Trophoblast cell (in vitro differentiated cells and primary cell): ENCODE results near the gene MYO5B.

Experiments
- DNase-seq, 2 donors: peaks; one replicate each; pipeline ENCODE4 v3.0.0-alpha.2; 2016
- H2AFZ ChIP-seq: 2 replicates; pipeline ENCODE4 v1.6.1; 2013; ENCODE audit warnings: low read length, moderate library complexity, mild to moderate bottlenecking; ENCODE audit not compliant: insufficient read depth, poor library complexity
- H2AK5ac ChIP-seq: 2 replicates; pipeline ENCODE4 v1.6.1; 2013; ENCODE audit warnings: mild to moderate bottlenecking, low read length
- H2BK120ac ChIP-seq: 2 replicates; pipeline ENCODE4 v1.6.1; 2013; ENCODE audit warnings: low read length, mild to moderate bottlenecking, moderate library complexity; ENCODE audit not compliant: insufficient read depth, poor library complexity
- H2BK12ac ChIP-seq: 2 replicates; pipeline ENCODE4 v1.6.1; 2013; ENCODE audit warnings: mild to moderate bottlenecking, low read length, moderate library complexity
- H2BK5ac ChIP-seq: 2 replicates; pipeline ENCODE4 v1.6.1; 2013; ENCODE audit warnings: low read length, low read depth, moderate library complexity, mild to moderate bottlenecking; ENCODE audit not compliant: poor library complexity
- H3K14ac ChIP-seq: 2 replicates; pipeline ENCODE4 v1.6.1; 2013; ENCODE audit warnings: mild to moderate bottlenecking, low read length
- H3K18ac ChIP-seq: 2 replicates; pipeline ENCODE4 v1.6.1; 2013; ENCODE audit warnings: mild to moderate bottlenecking, low read length
- H3K23ac ChIP-seq: 2 replicates; pipeline ENCODE4 v1.6.1; 2013; ENCODE audit warnings: low read length
- H3K27ac ChIP-seq: 2 replicates; pipeline ENCODE4 v1.5.1; 2013; ENCODE audit warnings: low read depth, mild to moderate bottlenecking, inconsistent platforms, low read length, moderate library complexity
- H3K27me3 ChIP-seq: 2 replicates; pipeline ENCODE4 v1.6.1; 2013; ENCODE audit warnings: inconsistent platforms, mild to moderate bottlenecking, low read length, moderate library complexity; ENCODE audit not compliant: insufficient read depth
- H3K36me3 ChIP-seq, 2 experiments: 1 replicate in 1 of 2; 2 replicates in 1 of 2; pipeline ENCODE4 v1.6.1; 2013; ENCODE audit warnings: low read length in 2 of 2, mild to moderate bottlenecking in 2 of 2, moderate library complexity in 1 of 2; ENCODE audit not compliant: insufficient read depth in 2 of 2, control insufficient read depth in 1 of 2
- H3K4ac ChIP-seq: 2 replicates; pipeline ENCODE4 v1.6.1; 2013; ENCODE audit warnings: low read depth, mild to moderate bottlenecking, low read length, moderate library complexity
- H3K4me1 ChIP-seq, 2 experiments: 1 replicate in 1 of 2; 2 replicates in 1 of 2; pipeline ENCODE4 v1.6.1; 2013; ENCODE audit warnings: low read length in 2 of 2, mild to moderate bottlenecking in 2 of 2, moderate library complexity in 1 of 2; ENCODE audit not compliant: insufficient read depth in 2 of 2, control insufficient read depth in 1 of 2
- H3K4me2 ChIP-seq: 2 replicates; pipeline ENCODE4 v1.6.1; 2013; ENCODE audit warnings: inconsistent platforms, mild to moderate bottlenecking, low read length, moderate library complexity
- H3K4me3 ChIP-seq: 2 replicates; pipeline ENCODE4 v1.5.1; 2013; ENCODE audit warnings: mild to moderate bottlenecking, low read depth, low read length, inconsistent platforms
- H3K79me1 ChIP-seq: one replicate; pipeline ENCODE4 v1.6.1; 2013; ENCODE audit warnings: low read length
- H3K79me2 ChIP-seq: 2 replicates; pipeline ENCODE4 v1.6.1; 2013; ENCODE audit warnings: low read length, mild to moderate bottlenecking; ENCODE audit not compliant: control insufficient read depth, insufficient read depth, poor library complexity
- H3K9ac ChIP-seq: 2 replicates; pipeline ENCODE4 v1.6.1; 2013; ENCODE audit warnings: mild to moderate bottlenecking, low read length
- H3K9me3 ChIP-seq: 2 replicates; pipeline ENCODE4 v1.6.1; 2013; ENCODE audit warnings: low read depth, mild to moderate bottlenecking, control low read depth, inconsistent platforms, low read length; ENCODE audit not compliant: insufficient read depth
- H4K12ac ChIP-seq: 2 replicates; pipeline ENCODE4 v1.6.1; 2013; ENCODE audit warnings: low read depth, mild to moderate bottlenecking, low read length, moderate library complexity
- H4K8ac ChIP-seq: 2 replicates; pipeline ENCODE4 v1.6.1; 2013; ENCODE audit warnings: low read depth, mild to moderate bottlenecking, low read length, moderate library complexity
- H4K91ac ChIP-seq: one replicate; pipeline ENCODE4 v1.6.1; 2013; ENCODE audit warnings: low read depth, mild to moderate bottlenecking, low read length, moderate library complexity
- WGBS: extraction: QIAGEN DNeasy Blood & Tissue Kit; methylation state at CpG from one replicate; pipeline ENCODE4 v1.1.7; 2013; ENCODE audit warnings: missing lambda C conversion rate; ENCODE audit not compliant: insufficient read length, insufficient coverage; ENCODE audit errors: extremely low coverage; 5-methylcytosine and 5-hydroxymethylcytosine counted together

The MYO5B gene

GRCh38 chr18:50111398-50111797 lies 83.5 kb downstream of the MYO5B start:
- Histone ChIP-seq H3K4me2 (no peak overlapping the region), H4K8ac (no peak overlapping the region)

DNA sequence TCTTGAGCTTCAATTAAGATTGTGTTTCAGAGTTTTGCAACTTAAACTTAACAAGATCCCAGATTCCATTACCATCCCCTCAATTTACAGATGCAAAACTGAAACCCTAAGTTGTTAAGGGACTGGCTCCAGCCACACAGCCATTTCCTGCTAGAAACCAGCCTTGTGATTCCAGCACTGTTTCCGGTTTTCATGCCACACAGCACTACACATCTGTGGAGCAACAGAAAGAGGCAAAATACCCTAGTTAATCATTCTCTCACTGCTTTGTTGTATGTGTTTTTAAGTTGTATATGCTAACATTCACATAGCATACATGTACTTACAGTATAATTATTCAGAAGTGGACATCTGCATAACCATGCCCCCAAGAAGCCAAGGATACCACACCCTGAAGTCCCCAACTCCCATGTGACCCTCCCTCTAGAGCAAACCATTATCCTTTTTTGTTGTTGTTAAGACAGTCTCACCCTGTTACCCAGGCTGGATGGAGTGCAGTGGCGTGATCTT lies 87.4 kb downstream of the MYO5B start:
- Histone ChIP-seq H3K4me3 (no peak overlapping the region), H2AFZ (no peak overlapping the region), H2BK120ac (no peak overlapping the region), H2BK12ac (no peak overlapping the region), H3K27me3 (no peaks in the 10 kb centered on the region), H4K12ac (no peak overlapping the region), H3K14ac (no peak overlapping the region), H3K23ac (no peak overlapping the region), H2BK5ac (no peak overlapping the region), H3K9me3 (no peaks in the 10 kb centered on the region), H3K9ac (no peak overlapping the region), H4K91ac (no peak overlapping the region), H3K27ac (no peak overlapping the region), H3K18ac (no peak overlapping the region), H2AK5ac (no peak overlapping the region), H3K36me3 (no peaks in the 10 kb centered on the region), H3K4ac (no peak overlapping the region), H4K8ac (no peak overlapping the region), H3K4me2 (no peak overlapping the region), H3K79me2 (no peaks in the 10 kb centered on the region), H3K79me1 (no peaks in the 10 kb centered on the region), H3K4me1 (peaks cover 0 to 8% of the 10 kb centered on the region in 2 experiments)
- no peak for DNase-seq
- WGBS: no CpG with 5 or more reads among the region's 2 CpGs

More at GRCh38 chr18:50111398-50111797, 83.5 kb downstream of the MYO5B start:
- H2BK120ac ChIP-seq: no peak overlapping the region
- no peaks in the 10 kb centered on the region for H3K79me2 ChIP-seq
- peaks cover 2% of the 10 kb centered on the region for H3K79me1 ChIP-seq
- DNase-seq: peak in 1 of 2 donors; percentile 42
- H2AFZ ChIP-seq: no peak overlapping the region
- no peak overlapping the region for H3K4ac ChIP-seq
- no peak overlapping the region for H4K91ac ChIP-seq
- H3K9me3 ChIP-seq: no peaks in the 10 kb centered on the region
- no peak overlapping the region for H4K12ac ChIP-seq
- H3K4me1 ChIP-seq: peaks cover 8 to 15% of the 10 kb centered on the region in 2 experiments
- H3K36me3 ChIP-seq: no peaks in the 10 kb centered on the region
- no CpG with 5 or more reads among the region's 1 CpG for WGBS
- H3K9ac ChIP-seq: no peak overlapping the region
- no peaks in the 10 kb centered on the region for H3K27me3 ChIP-seq
- no peak overlapping the region for H3K14ac ChIP-seq
- no peak overlapping the region for H3K18ac ChIP-seq
- H2BK12ac ChIP-seq: no peak overlapping the region
- no peak overlapping the region for H2AK5ac ChIP-seq
- H3K4me3 ChIP-seq: no peak overlapping the region
- no peak overlapping the region for H3K27ac ChIP-seq
- H2BK5ac ChIP-seq: no peak overlapping the region
- no peak overlapping the region for H3K23ac ChIP-seq

DNA sequence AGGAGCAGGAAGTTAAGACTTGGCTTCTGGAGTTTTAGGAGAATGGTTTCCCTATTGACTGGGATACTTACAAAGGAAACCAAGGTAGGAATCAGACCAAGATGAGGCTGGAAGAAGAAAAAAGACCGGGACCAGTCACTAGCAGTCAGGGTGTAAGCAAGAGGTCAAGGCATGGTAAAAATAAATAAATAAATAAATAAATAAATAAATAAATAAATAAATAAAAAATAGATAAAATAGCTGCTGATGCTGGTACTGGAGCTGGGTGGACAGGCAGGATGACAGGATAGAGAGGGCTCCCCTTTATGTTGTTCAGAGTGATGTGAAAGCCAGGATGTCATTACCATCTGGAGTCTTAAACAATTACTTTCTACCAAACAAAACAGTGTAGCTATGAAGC lies 89.9 kb downstream of the MYO5B start:
- DNase-seq: no peak
- Histone ChIP-seq H3K36me3 (no peaks in the 10 kb centered on the region), H3K14ac (no peak overlapping the region), H3K9ac (no peak overlapping the region), H2BK12ac (no peak overlapping the region), H3K79me1 (no peaks in the 10 kb centered on the region), H2BK5ac (no peak overlapping the region), H3K4me2 (no peak overlapping the region), H4K8ac (no peak overlapping the region), H4K91ac (no peak overlapping the region), H2BK120ac (no peak overlapping the region), H3K79me2 (no peaks in the 10 kb centered on the region), H3K9me3 (no peaks in the 10 kb centered on the region), H3K23ac (no peak overlapping the region), H4K12ac (no peak overlapping the region), H3K4ac (no peak overlapping the region), H3K4me1 (peaks cover 0 to 8% of the 10 kb centered on the region in 2 experiments), H3K27ac (no peak overlapping the region), H3K27me3 (no peaks in the 10 kb centered on the region), H2AFZ (no peak overlapping the region), H2AK5ac (no peak overlapping the region), H3K4me3 (no peak overlapping the region), H3K18ac (no peak overlapping the region)
- no CpG with 5 or more reads among the region's 1 CpG for WGBS

DNA sequence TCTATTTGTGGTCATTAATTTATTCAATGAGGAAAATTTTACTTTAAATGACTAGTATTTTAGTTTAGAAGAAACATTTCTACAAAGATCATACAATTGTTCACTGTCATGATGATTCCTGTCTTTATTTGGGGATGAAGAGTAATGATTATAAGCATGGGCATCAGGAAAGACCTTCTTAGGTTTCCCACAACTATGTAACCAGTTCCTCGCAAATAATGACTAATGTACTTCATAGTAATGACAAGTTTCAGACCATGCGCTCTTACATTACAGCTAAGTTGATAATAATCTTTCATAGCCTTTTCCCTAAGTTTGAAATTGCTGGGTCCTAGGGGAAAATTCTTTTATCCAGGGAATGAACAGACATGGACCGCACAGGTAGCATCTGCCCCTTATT lies 90.5 kb downstream of the MYO5B start:
- Histone ChIP-seq H4K12ac (no peak overlapping the region), H3K36me3 (no peaks in the 10 kb centered on the region), H3K4me1 (peaks cover 0 to 8% of the 10 kb centered on the region in 2 experiments), H2AFZ (no peak overlapping the region), H4K91ac (no peak overlapping the region), H2BK12ac (no peak overlapping the region), H3K4ac (no peak overlapping the region), H3K27ac (no peak overlapping the region), H3K4me3 (no peak overlapping the region), H4K8ac (no peak overlapping the region), H3K18ac (no peak overlapping the region), H3K23ac (no peak overlapping the region), H3K79me1 (no peaks in the 10 kb centered on the region), H2BK120ac (no peak overlapping the region), H3K14ac (no peak overlapping the region), H3K9ac (no peak overlapping the region), H3K9me3 (no peaks in the 10 kb centered on the region), H3K79me2 (no peaks in the 10 kb centered on the region), H2AK5ac (no peak overlapping the region), H3K4me2 (no peak overlapping the region), H3K27me3 (no peaks in the 10 kb centered on the region), H2BK5ac (no peak overlapping the region)
- WGBS: no CpG with 5 or more reads among the region's 3 CpGs
- DNase-seq: no peak
